Subcutaneous abdominal adipose tissue (tissue), 5 donors: ENCODE measurements around the gene CAPSL.
"Not testable (repeated sequence)": the region's sequence is repeated elsewhere in the genome, so short reads cannot be mapped to it uniquely, and the experiment has no call there.

Experiments used
- H3K27ac ChIP-seq: one replicate; pipeline ENCODE4 v1.7.0; 2013; ENCODE audit warnings: low read depth, mild to moderate bottlenecking, inconsistent platforms, low read length, moderate library complexity
- H3K27me3 ChIP-seq, 5 donors: one replicate each; pipeline ENCODE4 v1.7.0; 2013; ENCODE audit warnings: low read length in 5 of 5, inconsistent platforms in 1 of 5; ENCODE audit not compliant: control insufficient read depth in 5 of 5, insufficient read depth in 4 of 5
- H3K36me3 ChIP-seq, 5 donors: one replicate each; pipeline ENCODE4 v1.7.0; 2013; ENCODE audit warnings: low read length in 5 of 5; ENCODE audit not compliant: control insufficient read depth in 5 of 5, insufficient read depth in 5 of 5
- H3K4me1 ChIP-seq, 5 donors: one replicate each; pipeline ENCODE4 v1.7.0; 2013; ENCODE audit warnings: low read length in 5 of 5, mild to moderate bottlenecking in 3 of 5, moderate library complexity in 1 of 5; ENCODE audit not compliant: control insufficient read depth in 5 of 5, insufficient read depth in 5 of 5
- H3K4me3 ChIP-seq, 5 donors: one replicate each; pipeline ENCODE4 v1.7.0; 2013; ENCODE audit warnings: low read length in 5 of 5, low read depth in 1 of 5
- H3K9ac ChIP-seq, 5 donors: one replicate each; pipeline ENCODE4 v1.7.0; 2013; ENCODE audit warnings: low read length in 5 of 5, mild to moderate bottlenecking in 4 of 5, moderate library complexity in 3 of 5
- H3K9me3 ChIP-seq, 5 donors: one replicate each; pipeline ENCODE4 v1.7.0; 2013; ENCODE audit warnings: low read length in 5 of 5; ENCODE audit not compliant: control insufficient read depth in 5 of 5
- donor health status: healthy.
- donor health status: healthy.
- donor health status: healthy.
- donor health status: healthy.
- donor health status: healthy.

CAPSL gene

DNA sequence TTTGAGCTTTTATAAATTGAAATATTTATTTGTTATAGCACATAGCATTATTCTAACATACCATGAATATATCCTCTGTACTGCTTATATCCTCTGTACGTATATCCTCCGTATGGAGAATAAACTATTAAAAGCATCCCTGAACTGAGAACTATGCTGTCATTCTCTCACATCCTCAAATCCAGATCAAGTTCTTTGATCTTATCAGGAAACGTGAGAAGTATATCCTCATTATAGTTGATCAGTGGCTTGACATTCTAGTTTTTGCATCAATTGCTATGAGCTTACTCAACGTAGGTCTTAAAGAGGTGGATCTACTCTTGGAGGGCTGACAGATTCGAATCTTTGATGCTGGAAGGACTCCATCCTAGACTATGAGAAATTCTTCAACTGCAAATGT, 44.3 kb downstream of the CAPSL start:
- no peaks in the 10 kb centered on the region for H3K4me1 ChIP-seq
- H3K4me3 ChIP-seq, result no peak overlapping the region
- H3K9ac ChIP-seq, result no peak overlapping the region
- no peak overlapping the region for H3K27ac ChIP-seq
- no peaks in the 10 kb centered on the region for H3K36me3 ChIP-seq
- no peaks in the 10 kb centered on the region for H3K27me3 ChIP-seq
- no peaks in the 10 kb centered on the region for H3K9me3 ChIP-seq

DNA sequence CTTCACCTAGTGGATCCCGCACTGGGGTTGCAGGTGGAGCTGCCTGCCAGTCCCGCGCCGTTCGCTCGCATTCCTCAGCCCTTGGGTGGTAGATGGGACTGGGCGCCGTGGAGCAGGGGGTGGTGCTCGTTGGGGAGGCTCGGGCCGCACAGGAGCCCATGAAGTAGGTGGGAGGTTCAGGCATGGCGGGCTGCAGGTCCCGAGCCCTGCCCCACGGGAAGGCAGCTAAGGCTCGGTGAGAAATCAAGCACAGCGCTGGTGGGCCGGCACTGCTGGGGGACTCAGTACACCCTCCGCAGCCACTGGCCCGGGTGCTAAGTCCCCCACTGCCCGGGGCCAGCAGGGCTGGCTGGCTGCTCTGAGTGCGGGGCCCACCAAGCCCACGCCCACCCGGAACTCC, 45.6 kb downstream of the CAPSL start:
- H3K9me3 ChIP-seq, H3K9ac ChIP-seq, H3K27ac ChIP-seq, H3K4me3 ChIP-seq, H3K4me1 ChIP-seq, H3K27me3 ChIP-seq, H3K36me3 ChIP-seq: not testable (repeated sequence)

DNA sequence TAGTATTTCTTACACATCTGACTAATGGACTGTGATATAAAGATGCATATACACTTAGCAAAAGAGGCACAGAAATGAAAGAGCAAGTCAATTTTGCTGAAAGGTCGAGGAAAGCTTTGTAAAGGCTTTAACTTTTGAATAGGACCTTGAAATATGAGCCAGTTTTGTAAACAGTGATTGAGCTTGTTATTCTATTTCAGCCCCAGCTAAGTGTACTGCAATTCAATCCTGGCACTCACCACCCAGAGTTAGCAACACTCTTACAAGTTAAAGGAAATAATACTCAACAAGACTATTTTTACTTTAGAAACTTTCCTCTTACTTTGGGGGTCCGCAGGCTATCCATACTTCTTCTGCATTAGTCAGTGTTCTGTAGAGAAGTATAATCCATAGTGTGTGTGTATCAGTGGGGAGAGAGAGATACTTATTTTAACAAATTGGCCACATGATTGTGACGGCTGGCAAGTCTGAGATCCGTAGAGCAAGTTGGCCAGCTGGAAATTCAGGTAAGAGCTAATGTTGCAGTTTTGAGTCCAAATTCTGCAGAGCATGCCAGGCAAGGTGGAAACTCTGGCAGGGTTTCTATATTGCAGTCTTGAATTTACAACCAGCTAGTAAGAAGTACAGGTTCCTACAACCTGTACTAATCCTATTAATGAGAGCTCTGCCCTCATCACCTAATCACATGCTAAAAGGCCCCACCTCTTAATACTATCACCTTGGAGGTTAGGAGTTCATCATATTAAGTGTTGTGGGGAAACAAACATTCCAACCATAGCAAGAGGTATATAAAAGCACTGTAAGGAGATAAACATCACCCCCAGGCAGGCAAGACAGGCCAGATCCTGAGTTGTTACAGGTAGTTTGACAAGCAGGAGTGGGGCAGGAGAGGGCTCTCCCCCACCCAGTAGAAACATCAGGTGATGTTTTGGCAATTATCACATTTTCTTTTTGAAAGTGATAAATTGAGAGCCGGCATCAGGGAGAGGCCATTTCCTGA, 48.1 kb downstream of the CAPSL start:
- Histone ChIP-seq H3K4me1 (no peaks in the 10 kb centered on the region), H3K9me3 (no peaks in the 10 kb centered on the region), H3K9ac (no peak overlapping the region), H3K4me3 (no peak overlapping the region), H3K27ac (no peak overlapping the region), H3K36me3 (no peaks in the 10 kb centered on the region), H3K27me3 (no peaks in the 10 kb centered on the region)

DNA sequence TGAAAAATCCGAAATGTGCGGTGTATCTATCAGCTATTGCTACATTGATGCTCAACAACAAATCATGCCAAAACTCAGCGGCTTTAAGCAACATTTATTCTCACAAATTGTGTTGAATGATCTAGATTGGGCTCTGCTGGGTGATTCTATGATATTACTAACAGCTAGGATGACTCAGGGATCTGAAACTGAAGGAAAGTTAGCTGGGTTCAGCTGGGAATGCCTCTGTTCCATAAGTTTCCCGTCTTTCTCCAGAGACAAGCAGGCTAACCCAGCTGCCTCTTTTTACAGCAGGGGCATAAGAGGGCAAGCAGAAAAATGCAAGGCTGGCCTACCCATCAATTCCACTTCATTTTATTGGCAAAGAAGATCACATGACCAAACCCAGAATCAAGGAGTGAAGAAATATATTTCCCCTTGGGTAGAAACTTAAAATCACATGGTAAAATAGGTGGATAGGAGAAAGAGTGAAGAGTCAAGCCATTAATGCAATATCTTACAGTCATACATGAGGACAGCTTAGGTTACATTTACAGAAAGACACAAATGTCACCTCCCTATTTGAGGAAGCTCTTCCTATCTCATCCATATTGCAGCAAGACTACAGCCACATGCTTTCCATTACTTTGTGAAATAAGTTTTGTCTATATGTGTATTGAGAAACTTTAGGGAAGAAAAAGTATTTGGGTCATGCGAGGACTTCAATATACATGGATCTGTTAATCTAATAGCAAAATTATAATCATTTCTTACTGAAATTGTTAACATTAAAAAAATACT, 50.9 kb downstream of the CAPSL start:
- no peaks in the 10 kb centered on the region for H3K9me3 ChIP-seq
- no peaks in the 10 kb centered on the region for H3K36me3 ChIP-seq
- H3K4me1 ChIP-seq, result no peaks in the 10 kb centered on the region
- no peak overlapping the region for H3K27ac ChIP-seq
- H3K9ac ChIP-seq, result no peak overlapping the region
- no peaks in the 10 kb centered on the region for H3K27me3 ChIP-seq
- no peak overlapping the region for H3K4me3 ChIP-seq

DNA sequence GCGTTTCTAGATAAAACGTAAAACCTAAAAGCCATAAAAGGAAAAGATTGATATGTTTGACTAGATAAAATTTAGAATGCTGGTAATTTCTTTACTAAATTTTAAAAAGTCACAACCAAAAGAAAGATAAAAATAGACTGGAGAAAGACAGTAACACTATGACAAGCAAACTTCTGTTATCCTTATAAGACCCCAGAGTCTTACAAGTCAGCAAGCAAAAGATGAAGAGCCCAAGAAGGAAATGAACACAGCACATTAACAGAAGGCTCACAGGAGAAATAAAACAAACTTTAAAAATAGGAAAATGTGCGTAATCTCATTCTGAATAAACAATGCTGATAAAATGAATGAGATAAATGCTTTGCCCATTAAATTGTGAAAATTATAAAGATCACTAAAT, 52.0 kb downstream of the CAPSL start:
- no peak overlapping the region for H3K9ac ChIP-seq
- no peaks in the 10 kb centered on the region for H3K9me3 ChIP-seq
- no peak overlapping the region for H3K27ac ChIP-seq
- no peak overlapping the region for H3K4me3 ChIP-seq
- no peaks in the 10 kb centered on the region for H3K4me1 ChIP-seq
- no peaks in the 10 kb centered on the region for H3K36me3 ChIP-seq
- H3K27me3 ChIP-seq, result no peaks in the 10 kb centered on the region

DNA sequence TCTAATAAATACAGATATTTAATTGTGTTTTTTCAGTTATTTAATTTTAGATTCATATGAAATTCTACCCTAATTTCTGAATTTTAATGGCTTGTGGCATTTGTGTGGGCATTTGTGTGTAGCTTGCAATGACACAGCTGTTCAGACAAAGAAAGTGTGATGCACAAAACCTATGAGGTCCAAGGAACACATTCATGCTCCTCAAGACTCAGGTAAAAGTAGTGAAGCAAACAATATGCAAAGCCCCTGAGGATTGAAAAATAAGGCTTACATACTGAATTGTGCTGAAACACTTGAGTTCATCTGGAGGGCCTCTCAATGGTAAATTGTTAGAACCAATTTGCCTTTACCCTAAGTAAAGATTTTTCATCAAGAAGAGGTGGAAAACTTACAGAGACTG, 53.6 kb downstream of the CAPSL start:
- H3K4me3 ChIP-seq, result no peak overlapping the region
- no peak overlapping the region for H3K9ac ChIP-seq
- no peaks in the 10 kb centered on the region for H3K4me1 ChIP-seq
- H3K27ac ChIP-seq, result no peak overlapping the region
- no peaks in the 10 kb centered on the region for H3K36me3 ChIP-seq
- H3K9me3 ChIP-seq, result no peaks in the 10 kb centered on the region
- H3K27me3 ChIP-seq, result no peaks in the 10 kb centered on the region

DNA sequence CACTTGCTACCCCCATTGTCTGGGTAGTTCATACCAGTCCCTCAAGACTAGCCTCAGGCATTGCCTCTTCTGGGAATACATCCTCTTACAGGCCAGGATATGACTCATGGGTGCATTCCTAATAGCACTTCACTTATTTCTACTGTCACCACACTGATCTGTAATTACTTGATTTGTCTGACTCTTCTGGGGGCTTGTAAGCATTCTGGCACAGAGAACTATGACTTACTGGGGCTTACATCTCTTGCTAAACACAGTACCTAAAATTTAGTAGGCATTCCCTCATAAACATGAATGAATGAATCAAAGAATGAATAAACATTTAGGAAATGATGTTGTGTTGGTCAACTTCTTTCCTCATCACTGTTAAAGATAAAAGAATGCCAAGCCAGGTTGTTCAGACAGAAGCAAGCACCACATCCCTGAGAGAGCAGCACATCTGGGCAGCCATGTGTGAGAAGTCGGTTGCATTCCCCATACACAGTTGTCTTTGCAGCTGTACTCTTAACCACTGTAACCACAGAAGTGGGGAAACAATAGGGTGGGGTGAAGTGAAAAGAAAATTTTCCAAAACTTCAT, 54.1 kb downstream of the CAPSL start:
- Histone ChIP-seq H3K9ac (no peak overlapping the region), H3K4me3 (no peak overlapping the region), H3K27ac (no peak overlapping the region), H3K36me3 (no peaks in the 10 kb centered on the region), H3K4me1 (no peaks in the 10 kb centered on the region), H3K9me3 (no peaks in the 10 kb centered on the region), H3K27me3 (no peaks in the 10 kb centered on the region)

DNA sequence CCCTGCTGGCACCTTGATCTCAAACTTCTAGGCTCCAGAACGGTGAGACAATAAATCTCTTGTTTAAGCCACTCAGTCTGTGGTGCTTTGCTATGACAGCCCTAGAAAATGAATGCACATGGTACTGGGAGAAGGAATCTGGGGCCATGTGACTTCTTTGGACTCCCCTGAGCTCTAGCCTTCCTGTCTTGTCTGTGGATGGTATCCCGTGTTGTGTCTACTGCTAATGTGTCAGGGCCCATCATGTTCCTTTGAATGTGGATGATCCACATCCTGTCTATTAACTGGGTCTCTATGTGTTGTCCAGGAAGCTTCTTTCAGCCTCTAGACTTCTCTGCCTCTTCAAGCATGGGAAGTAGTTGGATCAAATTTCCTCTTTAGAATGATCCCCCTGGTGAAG, 56.7 kb downstream of the CAPSL start:
- H3K9ac ChIP-seq, result no peak overlapping the region
- H3K4me1 ChIP-seq, result no peaks in the 10 kb centered on the region
- no peak overlapping the region for H3K27ac ChIP-seq
- H3K9me3 ChIP-seq, result no peaks in the 10 kb centered on the region
- H3K4me3 ChIP-seq, result no peak overlapping the region
- H3K36me3 ChIP-seq, result no peaks in the 10 kb centered on the region
- H3K27me3 ChIP-seq, result no peaks in the 10 kb centered on the region

DNA sequence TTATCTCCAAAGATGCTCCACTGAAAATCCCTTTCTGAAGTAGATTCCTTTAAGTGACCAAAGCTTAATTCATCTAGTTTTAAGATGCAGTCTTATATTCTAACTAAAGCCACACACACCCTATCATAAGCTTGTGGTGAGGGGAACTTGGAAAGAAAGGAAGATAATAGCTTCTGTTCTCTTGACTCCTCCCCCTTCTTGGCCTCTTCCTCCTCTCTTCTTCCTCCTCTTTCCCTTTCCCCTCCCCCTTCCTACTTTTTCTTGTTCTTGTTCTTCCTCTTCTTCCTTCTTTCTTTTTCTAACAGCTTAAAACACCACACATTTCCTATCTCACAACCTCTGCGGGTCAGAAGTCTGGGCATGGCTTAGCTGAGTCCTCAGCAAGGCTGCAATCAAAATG, 58.3 kb downstream of the CAPSL start:
- Histone ChIP-seq H3K9ac (no peak overlapping the region), H3K9me3 (no peaks in the 10 kb centered on the region), H3K4me1 (no peaks in the 10 kb centered on the region), H3K4me3 (no peak overlapping the region), H3K36me3 (no peaks in the 10 kb centered on the region), H3K27me3 (no peaks in the 10 kb centered on the region), H3K27ac (no peak overlapping the region)

DNA sequence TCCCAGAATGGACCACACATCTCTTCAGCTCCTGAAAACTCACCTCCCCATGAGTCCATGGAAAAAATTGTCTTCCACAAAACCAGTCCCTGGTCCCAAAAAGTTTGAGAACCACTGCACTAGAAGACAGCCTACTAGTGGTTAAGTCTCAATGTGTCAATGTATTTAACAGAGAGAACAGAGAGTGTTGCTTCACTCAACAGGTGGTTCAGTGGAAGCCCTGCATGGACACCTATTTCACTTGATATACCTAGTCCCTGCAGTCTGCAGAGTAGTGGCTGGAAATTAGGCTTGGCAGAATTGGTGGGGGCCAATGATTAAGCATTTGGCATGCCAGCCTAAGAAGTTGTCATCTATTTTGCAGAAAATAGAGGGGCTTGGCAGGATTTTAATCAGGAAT, 58.8 kb downstream of the CAPSL start:
- H3K4me1 ChIP-seq, result no peaks in the 10 kb centered on the region
- H3K9me3 ChIP-seq, result no peaks in the 10 kb centered on the region
- no peak overlapping the region for H3K4me3 ChIP-seq
- no peak overlapping the region for H3K27ac ChIP-seq
- H3K36me3 ChIP-seq, result no peaks in the 10 kb centered on the region
- no peaks in the 10 kb centered on the region for H3K27me3 ChIP-seq
- no peak overlapping the region for H3K9ac ChIP-seq
